Cardiac fibroblast (primary cell): Measurements from ENCODE around the gene ZNF367.

ENCODE experiments used
- DNase-seq, 2 donors: peaks; one replicate each; pipeline versions ENCODE4 v3.0.0 to v3.0.0-alpha.2; 2010; ENCODE audit warnings: low read depth in 2 of 2
- H3K4me3 ChIP-seq, 2 donors: replicated peaks in 1 of 2; 1 replicate in 1 of 2; 2 replicates in 1 of 2; pipeline ENCODE4 v1.5.1; 2011; ENCODE audit warnings: low read depth in 2 of 2, low read length in 2 of 2, mild to moderate bottlenecking in 2 of 2, moderate library complexity in 1 of 2
- TF ChIP-seq, protein P1 (sequence below): IDR thresholded peaks from one replicate; pipeline ENCODE4 v1.5.1; 2011; ENCODE audit warnings: low read depth, mild to moderate bottlenecking, low read length, inconsistent platforms

Gene ZNF367

DNA sequence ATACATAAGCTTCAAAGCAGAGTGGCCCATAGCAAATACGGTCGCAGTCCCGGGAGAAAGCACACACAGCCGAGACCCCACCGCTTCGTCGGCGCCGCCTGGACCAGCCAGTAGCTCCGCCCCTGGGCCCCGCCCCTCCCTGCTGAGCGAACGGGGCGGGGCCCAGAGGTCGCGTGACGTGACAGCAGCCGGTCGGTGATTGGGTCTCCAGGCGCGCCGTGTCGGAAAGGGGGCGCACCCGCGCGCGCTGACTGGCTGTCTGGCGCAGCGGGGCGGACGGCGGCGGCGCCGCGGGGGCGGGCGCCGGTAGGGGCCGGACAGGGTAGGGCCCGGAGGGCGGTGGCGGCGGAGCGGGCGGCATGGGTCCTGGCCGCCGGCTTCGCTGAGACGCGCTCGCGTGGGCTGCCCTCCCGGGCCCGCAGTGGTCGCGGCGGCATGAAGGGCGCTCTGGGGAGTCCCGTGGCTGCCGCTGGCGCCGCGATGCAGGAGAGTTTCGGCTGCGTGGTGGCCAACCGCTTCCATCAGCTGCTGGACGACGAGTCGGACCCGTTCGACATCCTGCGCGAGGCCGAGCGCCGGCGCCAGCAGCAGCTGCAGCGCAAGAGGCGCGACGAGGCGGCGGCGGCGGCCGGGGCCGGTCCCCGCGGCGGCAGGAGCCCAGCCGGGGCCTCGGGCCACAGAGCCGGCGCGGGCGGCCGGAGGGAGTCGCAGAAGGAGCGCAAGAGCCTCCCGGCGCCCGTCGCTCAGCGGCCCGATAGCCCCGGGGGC, 31.9 kb upstream of the ZNF367 start, which contains the start of gene HABP4:
Gene HABP4 (plus strand): TSS at position 325 of the 768 bp plus-strand sequence. CDS start 111 bp downstream, at position 436.
- TF ChIP-seq, protein P1, sequence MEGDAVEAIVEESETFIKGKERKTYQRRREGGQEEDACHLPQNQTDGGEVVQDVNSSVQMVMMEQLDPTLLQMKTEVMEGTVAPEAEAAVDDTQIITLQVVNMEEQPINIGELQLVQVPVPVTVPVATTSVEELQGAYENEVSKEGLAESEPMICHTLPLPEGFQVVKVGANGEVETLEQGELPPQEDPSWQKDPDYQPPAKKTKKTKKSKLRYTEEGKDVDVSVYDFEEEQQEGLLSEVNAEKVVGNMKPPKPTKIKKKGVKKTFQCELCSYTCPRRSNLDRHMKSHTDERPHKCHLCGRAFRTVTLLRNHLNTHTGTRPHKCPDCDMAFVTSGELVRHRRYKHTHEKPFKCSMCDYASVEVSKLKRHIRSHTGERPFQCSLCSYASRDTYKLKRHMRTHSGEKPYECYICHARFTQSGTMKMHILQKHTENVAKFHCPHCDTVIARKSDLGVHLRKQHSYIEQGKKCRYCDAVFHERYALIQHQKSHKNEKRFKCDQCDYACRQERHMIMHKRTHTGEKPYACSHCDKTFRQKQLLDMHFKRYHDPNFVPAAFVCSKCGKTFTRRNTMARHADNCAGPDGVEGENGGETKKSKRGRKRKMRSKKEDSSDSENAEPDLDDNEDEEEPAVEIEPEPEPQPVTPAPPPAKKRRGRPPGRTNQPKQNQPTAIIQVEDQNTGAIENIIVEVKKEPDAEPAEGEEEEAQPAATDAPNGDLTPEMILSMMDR = no peak
- peak; percentile 92 to 95 for DNase-seq

DNA sequence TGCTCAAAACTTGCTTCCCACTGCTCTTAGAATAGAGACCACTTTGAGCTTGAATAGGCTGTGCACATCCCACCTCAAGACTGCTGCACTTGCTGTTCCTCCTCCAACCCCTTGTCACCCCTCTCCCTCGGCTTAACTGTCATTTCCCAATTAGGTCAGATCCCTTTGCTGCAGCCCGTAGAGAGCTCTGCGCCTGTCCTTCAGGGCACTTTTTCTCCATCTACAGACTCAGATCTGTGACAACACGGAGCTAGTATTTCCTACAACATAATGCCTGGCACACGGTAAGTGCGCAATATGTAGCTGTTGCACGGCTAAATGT, 31.3 kb upstream of the ZNF367 start:
- TF ChIP-seq, protein P1 = no peak
- peak overlapping the region; percentile 47 to 60 for H3K4me3 ChIP-seq
- DNase-seq = no peak

More for the DNA sequence above, 31.9 kb upstream of the ZNF367 start, which contains the start of gene HABP4:
- H3K4me3 ChIP-seq = peak within 1 kb of the TSS; percentile 70 to 75

DNA sequence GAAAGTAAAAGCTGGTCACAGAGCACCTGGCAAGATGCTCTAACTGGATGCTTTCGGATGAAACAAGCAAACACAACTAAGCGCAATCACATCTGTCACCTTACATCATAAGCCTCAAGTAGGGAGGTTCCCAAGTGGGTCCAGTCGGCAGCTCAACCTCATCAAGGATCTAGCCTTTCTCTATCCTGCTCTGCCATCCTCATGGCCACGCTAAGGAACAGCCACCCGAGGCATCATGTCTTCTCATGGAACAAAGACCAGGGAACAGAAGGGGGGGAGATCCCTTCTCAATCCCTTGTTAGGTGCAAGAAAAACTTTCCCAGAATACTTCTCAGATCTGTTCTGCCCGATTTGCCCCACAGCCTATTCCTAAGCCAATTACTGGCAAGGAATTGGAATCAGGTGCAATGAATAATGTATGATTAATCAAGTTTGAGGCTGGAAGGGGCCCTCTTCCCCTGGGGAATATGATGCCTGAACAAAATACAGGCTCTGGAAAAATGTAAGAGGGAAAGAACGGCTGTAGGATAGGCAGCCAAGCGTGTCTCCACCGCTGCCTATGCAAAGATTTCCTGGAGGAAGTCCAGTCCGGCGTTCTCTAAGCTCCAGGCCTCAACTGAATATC, 30.5 kb upstream of the ZNF367 start:
- no peak overlapping the region for H3K4me3 ChIP-seq
- TF ChIP-seq, protein P1 = no peak
- DNase-seq = no peak

DNA sequence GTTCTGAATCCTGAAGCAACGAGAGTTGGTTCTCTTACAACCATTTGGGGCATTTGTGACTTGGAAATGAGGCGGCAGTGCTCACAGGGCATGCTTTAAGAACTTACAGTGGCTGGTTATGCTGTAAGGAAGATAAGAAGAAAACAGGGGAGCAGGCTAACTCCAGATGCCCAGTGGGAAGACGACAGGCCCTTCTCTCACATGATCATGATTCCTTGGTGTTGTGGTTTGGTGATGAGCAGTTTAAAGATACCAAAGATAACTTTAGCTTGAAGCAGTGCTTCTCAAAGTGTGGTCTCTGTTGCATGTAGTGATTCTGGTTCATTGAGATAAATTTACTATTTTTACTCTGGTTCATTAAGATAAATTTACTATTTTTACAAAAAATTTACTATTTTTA, 29.2 kb upstream of the ZNF367 start:
- TF ChIP-seq, protein P1 = no peak
- peak in 1 of 2 donors; percentile 14 for DNase-seq

DNA sequence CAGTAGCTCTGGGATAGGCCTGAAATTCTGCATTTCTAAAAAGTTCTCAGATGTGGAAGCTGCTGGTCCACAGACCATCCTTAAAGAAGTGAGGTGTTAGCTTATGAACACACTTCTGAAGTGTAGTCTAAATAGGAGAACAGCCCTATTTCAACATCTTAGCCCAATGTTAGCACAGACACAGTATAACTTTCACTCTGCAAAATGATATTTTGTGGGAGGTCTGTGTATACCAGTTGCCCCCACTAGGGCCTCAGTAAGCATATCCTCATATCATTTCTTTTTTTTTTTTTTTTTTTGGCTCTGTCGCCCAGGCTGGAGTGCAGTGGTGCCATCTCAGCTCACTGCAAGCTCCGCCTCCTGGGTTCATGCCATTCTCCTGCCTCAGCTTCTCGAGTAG, 24.3 kb upstream of the ZNF367 start:
- H3K4me3 ChIP-seq = no peak overlapping the region
- peak in 1 of 2 donors; percentile 14 for DNase-seq
- TF ChIP-seq, protein P1 = no peak

More for the DNA sequence above, 29.2 kb upstream of the ZNF367 start:
- H3K4me3 ChIP-seq = no peak overlapping the region

DNA sequence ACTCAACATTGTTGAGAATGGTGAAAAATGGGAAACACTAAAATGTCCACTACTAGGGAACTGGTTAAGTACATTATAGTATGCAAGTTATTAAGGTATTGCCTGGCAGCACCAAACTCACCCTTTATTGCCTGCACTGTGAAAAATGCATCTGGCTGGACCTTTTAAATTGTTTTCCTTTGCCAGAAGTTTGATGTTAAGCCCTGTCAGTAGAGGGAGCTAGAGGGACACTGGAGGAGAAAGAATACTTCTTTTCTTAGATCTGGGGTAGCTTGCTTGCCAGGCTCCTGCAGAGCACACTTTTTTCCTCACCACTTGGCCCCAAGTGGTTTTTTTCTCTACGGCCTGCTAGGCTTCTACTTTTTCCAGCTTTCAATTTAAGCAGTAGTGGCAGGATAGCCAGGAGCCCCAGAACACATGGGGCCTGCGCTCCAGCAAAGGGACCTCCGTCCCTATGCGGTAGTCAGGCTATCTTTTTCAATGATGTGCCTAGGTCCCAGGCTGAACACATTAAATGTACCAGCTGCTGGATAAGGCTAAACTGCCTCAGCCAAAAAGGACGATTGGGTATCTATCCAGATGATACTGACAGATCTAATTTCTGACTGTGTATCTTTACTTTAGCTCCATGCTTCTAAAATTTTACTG, 23.8 kb upstream of the ZNF367 start:
- TF ChIP-seq, protein P1 = peak; percentile 35
- H3K4me3 ChIP-seq = no peak overlapping the region
- DNase-seq = peak; percentile 45 to 53
